GM12875 (cell line): ENCODE data around the gene PDCD6IP.
"Not testable (repeated sequence)": the region's sequence is repeated elsewhere in the genome, so short reads cannot be mapped to it uniquely, and the experiment has no call there.

ENCODE experiments used
- H3K4me3 ChIP-seq: one replicate; pipeline ENCODE4 v1.5.1; 2011; ENCODE audit warnings: low read depth, low read length, control low read depth
- CTCF ChIP-seq: IDR thresholded peaks from 2 replicates; pipeline ENCODE4 v1.5.1; 2011; ENCODE audit warnings: low read depth, mild to moderate bottlenecking, control low read depth, inconsistent platforms, low read length, moderate library complexity, borderline replicate concordance; ENCODE audit not compliant: insufficient read depth

PDCD6IP gene

GRCh38 chr3:33831053-33831452 is 32.6 kb downstream of the PDCD6IP start:
- no peak for TF ChIP-seq CTCF
- H3K4me3 ChIP-seq, result no peak overlapping the region

DNA sequence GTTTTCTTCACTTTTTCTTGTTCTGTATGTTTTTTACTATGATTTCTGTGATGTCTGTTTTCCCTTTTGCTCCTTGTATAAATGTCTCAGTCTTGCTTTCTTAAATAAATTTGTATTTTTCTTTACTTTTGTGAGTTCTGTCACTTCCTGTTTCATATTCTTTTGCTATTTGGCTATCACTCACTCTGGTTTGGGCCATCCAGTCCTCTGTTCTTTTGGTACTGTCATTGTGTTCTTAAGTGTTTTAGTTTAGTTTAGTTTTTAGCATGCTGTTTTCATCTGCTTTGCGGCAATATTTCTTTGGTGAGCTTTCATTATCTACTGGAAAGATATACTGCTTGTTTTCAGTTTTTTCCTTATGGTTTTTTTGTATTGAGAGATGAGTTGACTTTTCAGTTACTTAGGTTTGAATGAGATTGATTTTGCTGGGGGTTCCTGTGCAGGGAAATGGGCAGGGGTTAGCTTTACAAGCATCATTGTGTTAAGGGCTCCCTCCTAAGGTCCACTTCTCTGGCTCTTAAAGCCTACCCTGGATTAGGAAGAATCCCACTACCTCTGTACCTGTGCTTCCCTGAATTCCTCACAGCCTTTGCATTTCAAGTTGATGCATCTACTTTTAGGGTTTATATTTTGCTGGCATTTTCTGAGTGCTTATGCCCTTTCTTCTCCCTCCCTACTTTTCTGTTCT is 35.1 kb downstream of the PDCD6IP start:
- H3K4me3 ChIP-seq, result no peak overlapping the region
- TF ChIP-seq CTCF, result no peak

GRCh38 chr3:33834096-33834453 is 35.6 kb downstream of the PDCD6IP start:
- TF ChIP-seq CTCF, result no peak
- no peak overlapping the region for H3K4me3 ChIP-seq

GRCh38 chr3:33837182-33837581 is 38.8 kb downstream of the PDCD6IP start:
- H3K4me3 ChIP-seq, result not testable (repeated sequence)

- no peak for TF ChIP-seq CTCF
- no peak overlapping the region for H3K4me3 ChIP-seq
Measured at GRCh38 chr3:33839283-33839682, 40.9 kb downstream of the PDCD6IP start.

GRCh38 chr3:33840179-33840578 is 41.7 kb downstream of the PDCD6IP start:
- no peak overlapping the region for H3K4me3 ChIP-seq
- TF ChIP-seq CTCF, result no peak

GRCh38 chr3:33848624-33849347 is 50.4 kb downstream of the PDCD6IP start:
- TF ChIP-seq CTCF, result no peak
- no peak overlapping the region for H3K4me3 ChIP-seq

- H3K4me3 ChIP-seq, result not testable (repeated sequence)
Measured at GRCh38 chr3:33850599-33850998, 52.2 kb downstream of the PDCD6IP start.

DNA sequence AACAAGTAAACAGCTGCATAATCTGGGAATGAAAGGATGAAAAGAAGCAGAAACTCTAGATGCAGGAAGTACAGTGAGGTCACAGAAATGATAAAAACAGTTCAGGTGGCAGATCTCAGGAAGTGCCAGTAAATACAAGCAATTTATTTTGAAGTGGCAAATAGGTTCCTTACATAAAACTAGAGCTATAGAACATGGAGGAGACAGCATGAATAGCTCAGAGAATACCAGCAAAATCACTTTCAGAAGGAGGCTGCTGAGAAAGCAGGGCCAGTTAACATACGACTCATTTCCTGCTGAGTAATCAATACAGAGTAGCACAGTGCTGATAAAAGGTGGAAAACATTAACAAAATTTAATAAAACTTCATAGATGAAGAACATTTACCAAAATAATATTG is 57.0 kb downstream of the PDCD6IP start:
- H3K4me3 ChIP-seq, result not testable (repeated sequence)
